ENCODE results near the gene CDC25A.

CDC25A gene

GRCh38 chr3:48107227-48107626, 81.0 kb downstream of the CDC25A start:
- DNase-seq (ENCODE audit: low read depth in 2 of 2), result no peak

Data from stimulated activated CD4-positive, alpha-beta T cell treated with anti-CD3 and anti-CD28 coated beads, Interleukin-12 subunit alpha, Interleukin-12 subunit beta, amount 100 ng/mL, for 24 hours (primary cell).